ENCODE data around the gene UBE2N.

- TF ChIP-seq CTCF (conservative IDR thresholded peaks at IDR 0.05) (no peak), ZFX (IDR thresholded peaks at IDR 0.05) (no peak)
These were observed 48.3 kb downstream of the UBE2N start for GRCh38 chr12:93393425-93393824.

Measured in C4-2B (cell line).